SK-N-SH treated with all-trans-retinoic acid at 6 μM for 48 hours (cell line): ENCODE measurements around the gene SPNS3.

Experiments
- ATAC-seq: fragments of 200-7000 bp; cut with Tn5 transposase; 3 replicates; pipeline ENCODE4 v1.9.1; 2020; ENCODE audit warnings: mild to moderate bottlenecking, moderate library complexity
- ARNTL ChIP-seq: fragments of 450-650 bp; formaldehyde crosslinking; IDR thresholded peaks from 2 replicates; pipeline ENCODE4 v1.5.0; 2020; ENCODE audit warnings: low read depth, mild to moderate bottlenecking, moderate library complexity, borderline replicate concordance
- CREB5 ChIP-seq: fragments of 250-450 bp; sonication (Bioruptor Pico); IDR thresholded peaks from 2 replicates; pipeline ENCODE4 v1.5.1; 2020; ENCODE audit warnings: low read depth, mild to moderate bottlenecking, moderate library complexity
- CSDC2 ChIP-seq: fragments of 250-450 bp; sonication (Bioruptor Pico); IDR thresholded peaks from 2 replicates; pipeline ENCODE4 v1.5.0; 2020; ENCODE audit warnings: mild to moderate bottlenecking, moderate library complexity
- ESRRG ChIP-seq: fragments of 250-450 bp; sonication (Bioruptor Pico); IDR thresholded peaks from 2 replicates; pipeline ENCODE4 v1.6.1; 2021; ENCODE audit warnings: mild to moderate bottlenecking
- GLIS3 ChIP-seq: fragments of 250-450 bp; sonication (Bioruptor Pico); IDR thresholded peaks from 2 replicates; pipeline ENCODE4 v1.5.0; 2020; ENCODE audit warnings: mild to moderate bottlenecking, moderate library complexity
- OSR1 ChIP-seq: fragments of 250-450 bp; sonication (Bioruptor Pico); IDR thresholded peaks from 2 replicates; pipeline ENCODE4 v1.8.0; 2022; ENCODE audit warnings: moderate library complexity, mild to moderate bottlenecking, inconsistent platforms
- PATZ1 ChIP-seq: fragments of 250-450 bp; sonication (Bioruptor Pico); IDR thresholded peaks from 2 replicates; pipeline ENCODE4 v1.8.0; 2020; ENCODE audit warnings: mild to moderate bottlenecking, moderate library complexity, borderline replicate concordance
- POU6F1 ChIP-seq: fragments of 250-450 bp; sonication (Bioruptor Pico); IDR thresholded peaks from 2 replicates; pipeline ENCODE4 v1.8.0; 2021; ENCODE audit warnings: low read depth, mild to moderate bottlenecking, moderate library complexity, borderline replicate concordance
- RARB ChIP-seq: fragments of 250-450 bp; sonication (Bioruptor Pico); IDR thresholded peaks from 2 replicates; pipeline ENCODE4 v1.8.0; 2021; ENCODE audit warnings: mild to moderate bottlenecking, moderate library complexity
- SNAI2 ChIP-seq: fragments of 250-450 bp; sonication (Bioruptor Pico); IDR thresholded peaks from 2 replicates; pipeline ENCODE4 v1.5.0; 2020; ENCODE audit warnings: mild to moderate bottlenecking, moderate library complexity
- TSHZ2 ChIP-seq: fragments of 250-450 bp; sonication (Bioruptor Pico); IDR thresholded peaks from 2 replicates; pipeline ENCODE4 v1.5.0; 2020; ENCODE audit warnings: mild to moderate bottlenecking, moderate library complexity
- ZC3H10 ChIP-seq: fragments of 250-450 bp; sonication (Bioruptor Pico); IDR thresholded peaks from 2 replicates; pipeline ENCODE4 v1.5.1; 2021; ENCODE audit warnings: mild to moderate bottlenecking, moderate library complexity
- ZFP3 ChIP-seq: fragments of 250-450 bp; sonication (Bioruptor Pico); IDR thresholded peaks from 2 replicates; pipeline ENCODE4 v1.5.0; 2020; ENCODE audit warnings: mild to moderate bottlenecking, moderate library complexity
- ZFP30 ChIP-seq: fragments of 450-650 bp; formaldehyde crosslinking; IDR thresholded peaks from 2 replicates; pipeline ENCODE4 v1.5.0; 2022; ENCODE audit warnings: mild to moderate bottlenecking, moderate library complexity
- ZNF565 ChIP-seq: fragments of 450-650 bp; formaldehyde crosslinking; conservative IDR thresholded peaks from 2 replicates; pipeline ENCODE4 v1.5.0; 2020; ENCODE audit warnings: low read depth, mild to moderate bottlenecking, moderate library complexity
- ZNF70 ChIP-seq: fragments of 450-650 bp; formaldehyde crosslinking; IDR thresholded peaks from 2 replicates; pipeline ENCODE4 v1.5.0; 2020; ENCODE audit warnings: mild to moderate bottlenecking, moderate library complexity
- ZNF8 ChIP-seq: fragments of 450-650 bp; formaldehyde crosslinking; IDR thresholded peaks from 2 replicates; pipeline ENCODE4 v1.5.0; 2020; ENCODE audit warnings: mild to moderate bottlenecking, moderate library complexity

The SPNS3 gene

GRCh38 chr17:4490637-4491061 lies 56.9 kb downstream of the SPNS3 start:
- no peak for ATAC-seq
- TF ChIP-seq CREB5 (CRISPR knock-in tag) (no peak), POU6F1 (no peak)

GRCh38 chr17:4492721-4493561 lies 59.2 kb downstream of the SPNS3 start:
- ATAC-seq, result no peak
- TF ChIP-seq ARNTL (CRISPR knock-in tag), result no peak
- no peak for TF ChIP-seq ZFP30 (CRISPR knock-in tag)
- no peak for TF ChIP-seq GLIS3 (CRISPR knock-in tag)
- TF ChIP-seq CSDC2 (CRISPR knock-in tag), result no peak
- no peak for TF ChIP-seq ZC3H10 (CRISPR knock-in tag)
- no peak for TF ChIP-seq ZNF565 (CRISPR knock-in tag)

- ATAC-seq, result no peak; the same call in 2 of the 3 replicates
- no peak for TF ChIP-seq ZNF565 (CRISPR knock-in tag)
- no peak for TF ChIP-seq SNAI2 (CRISPR knock-in tag)
- TF ChIP-seq ZNF70 (CRISPR knock-in tag), result no peak
- no peak for TF ChIP-seq OSR1 (CRISPR knock-in tag)
- no peak for TF ChIP-seq CREB5 (CRISPR knock-in tag)
- TF ChIP-seq POU6F1, result no peak
These were observed 63.5 kb downstream of the SPNS3 start for GRCh38 chr17:4497101-4497824.

- TF ChIP-seq ZC3H10 (CRISPR knock-in tag) (no peak), ZNF70 (CRISPR knock-in tag) (no peak), OSR1 (CRISPR knock-in tag) (no peak), SNAI2 (CRISPR knock-in tag) (no peak), ESRRG (no peak), TSHZ2 (CRISPR knock-in tag) (no peak), PATZ1 (no peak), RARB (CRISPR knock-in tag) (no peak), GLIS3 (CRISPR knock-in tag) (no peak), ZNF565 (CRISPR knock-in tag) (no peak), ZFP3 (CRISPR knock-in tag) (no peak), ZNF8 (no peak), CREB5 (CRISPR knock-in tag) (no peak), ZFP30 (CRISPR knock-in tag) (no peak)
- peak; percentile 85 for ATAC-seq
These were observed 65.0 kb downstream of the SPNS3 start, which contains the start of gene SPNS2 for GRCh38 chr17:4498461-4499397. Gene SPNS2 (plus strand): TSS chr17:4498881. CDS start chr17:4499048, 167 bp downstream.
